Measurements from ENCODE around the gene CEP41. TPM values are rescaled to one million over a fixed set of nuclear protein-coding genes. Genes with fewer than 3 reads are reported as not detected.

Gene CEP41
- total RNA-seq, 1 donor, result 7.0 TPM

- peak in 2 of 3 donors; percentile 20 to 26 for DNase-seq (ENCODE audit: low read depth in 2 of 3, low spot score in 2 of 3)
Observed at GRCh38 chr7:130356876-130357611, 83.8 kb downstream of the CEP41 start.

GRCh38 chr7:130356121-130356875 lies 84.5 kb downstream of the CEP41 start:
- no peak for DNase-seq (ENCODE audit: low read depth in 2 of 3, low spot score in 2 of 3)

DNA sequence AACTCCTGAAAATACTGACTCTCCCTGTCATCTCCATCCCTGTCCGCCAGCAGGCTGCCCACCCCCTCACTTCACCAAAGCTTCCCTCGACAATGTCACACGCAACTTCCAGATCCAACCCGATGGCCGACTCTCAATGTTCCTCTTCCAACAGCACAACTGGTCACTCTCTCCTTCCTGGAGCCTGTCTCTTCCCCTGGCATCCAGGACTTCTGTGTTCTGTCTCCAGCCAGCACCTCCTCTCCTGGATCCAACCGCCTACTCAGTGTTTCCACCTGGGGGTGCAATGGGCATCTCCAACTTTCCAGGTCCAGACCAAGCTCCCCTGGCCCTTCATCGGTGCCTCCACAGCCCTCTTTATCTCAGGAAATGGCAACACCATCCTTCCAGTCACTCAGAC lies 87.6 kb downstream of the CEP41 start:
- DNase-seq (ENCODE audit: low read depth in 2 of 3, low spot score in 2 of 3), result no peak

- DNase-seq (ENCODE audit: low read depth in 2 of 3, low spot score in 2 of 3), result no peak
Observed at GRCh38 chr7:130352194-130353074, 88.4 kb downstream of the CEP41 start.

GRCh38 chr7:130351791-130352090 lies 89.1 kb downstream of the CEP41 start:
- DNase-seq (ENCODE audit: low read depth in 2 of 3, low spot score in 2 of 3), result no peak

GRCh38 chr7:130350945-130351790 lies 89.6 kb downstream of the CEP41 start:
- DNase-seq (ENCODE audit: low read depth in 2 of 3, low spot score in 2 of 3), result no peak

DNA sequence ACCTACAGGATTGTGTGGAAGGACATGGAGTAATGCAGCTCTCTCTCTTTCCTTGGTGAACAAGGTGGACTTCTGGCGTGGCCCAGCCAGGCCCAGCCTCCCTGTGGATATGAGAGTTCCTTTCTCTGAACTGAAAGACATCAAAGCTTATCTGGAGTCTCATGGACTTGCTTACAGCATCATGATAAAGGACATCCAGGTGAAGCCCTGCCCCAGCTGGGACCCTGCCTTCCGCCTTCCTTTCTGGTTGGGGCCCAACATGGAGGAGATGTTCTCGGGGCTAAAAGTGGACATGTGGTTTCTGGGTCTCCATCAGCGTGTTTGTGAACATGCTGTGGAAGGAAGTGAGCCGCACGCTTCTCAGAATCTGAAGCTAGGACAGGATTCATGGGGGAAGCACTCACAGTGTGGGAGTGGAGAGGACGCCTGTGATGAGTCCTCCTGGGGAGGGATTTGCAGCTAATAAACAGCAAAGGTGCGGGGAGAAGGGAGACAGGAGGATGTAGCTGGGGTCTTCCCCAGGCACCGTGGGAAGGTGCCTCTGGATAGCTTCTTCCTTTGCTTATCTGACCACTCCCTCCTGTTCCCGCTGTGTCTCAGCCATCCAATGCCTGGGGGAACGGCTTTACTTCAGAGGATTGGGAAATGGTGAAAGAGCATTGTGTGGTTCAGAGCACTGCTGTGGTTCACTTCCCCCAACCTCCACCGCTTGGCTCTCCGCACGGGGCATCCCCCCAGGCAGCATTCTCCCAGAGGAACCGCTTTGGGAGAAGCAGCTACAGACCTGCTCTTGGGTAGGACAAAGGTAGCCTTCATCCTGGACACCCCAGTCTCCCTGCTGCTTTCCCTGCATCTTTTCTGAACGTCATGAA lies 90.7 kb downstream of the CEP41 start:
- no peak for DNase-seq (ENCODE audit: low read depth in 2 of 3, low spot score in 2 of 3)

DNA sequence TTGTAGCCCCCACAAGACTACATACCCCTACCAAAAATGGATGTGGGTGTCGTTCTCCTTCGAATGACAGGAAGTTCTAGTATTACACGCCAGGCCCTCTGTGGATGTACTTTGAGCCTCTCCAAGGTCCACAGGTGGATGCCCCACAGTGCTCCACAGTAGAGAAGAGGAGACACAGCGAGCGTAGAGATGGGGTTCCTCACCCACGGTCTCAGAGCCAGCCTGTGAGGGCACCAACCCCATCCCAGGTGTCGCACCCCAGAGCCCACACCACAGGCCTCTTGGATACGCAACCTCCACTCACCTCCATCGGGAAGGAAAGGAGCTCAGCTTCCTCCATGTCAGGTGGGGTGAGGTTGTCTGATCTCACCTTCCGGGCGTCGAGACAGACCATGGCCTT lies 93.9 kb downstream of the CEP41 start:
- DNase-seq (ENCODE audit: low read depth in 2 of 3, low spot score in 2 of 3), result no peak

DNA sequence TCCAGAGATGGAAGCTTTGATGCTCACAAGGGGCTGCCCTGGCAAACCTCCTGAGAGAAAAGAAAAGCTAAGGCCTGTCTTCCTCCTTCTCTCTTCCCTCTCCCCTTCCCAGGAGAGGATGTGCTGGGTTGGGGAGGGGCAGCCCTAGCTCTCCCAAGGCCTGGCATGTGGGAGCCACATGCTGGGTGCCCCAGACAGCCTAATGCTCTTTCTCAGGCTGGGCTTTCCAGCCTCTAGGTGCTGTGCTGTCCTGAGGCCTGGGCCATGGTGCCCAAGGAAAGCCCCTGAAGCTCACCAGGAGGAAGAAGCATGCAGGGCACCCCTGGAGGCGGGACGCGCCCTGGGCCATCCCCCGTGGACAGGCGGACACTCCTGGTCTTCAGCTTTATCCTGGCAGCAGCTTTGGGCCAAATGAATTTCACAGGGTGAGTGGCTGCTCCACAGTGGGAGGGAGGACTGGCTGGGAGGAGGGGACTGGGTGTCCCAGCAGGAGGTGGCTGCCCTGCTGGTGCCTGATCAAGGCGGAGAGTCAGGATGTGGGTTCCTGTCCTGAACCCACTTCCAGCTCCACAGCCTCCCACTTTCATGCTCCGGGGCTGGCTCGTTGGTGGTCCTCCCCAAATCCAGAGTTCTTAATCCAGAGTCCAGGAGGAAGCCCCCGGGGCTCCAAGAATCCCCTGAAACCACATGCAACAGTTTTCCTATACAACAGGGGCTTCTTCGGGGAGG lies 94.5 kb downstream of the CEP41 start:
- DNase-seq (ENCODE audit: low read depth in 2 of 3, low spot score in 2 of 3), result no peak

- no peak for DNase-seq (ENCODE audit: low read depth in 2 of 3, low spot score in 2 of 3)
Observed at GRCh38 chr7:130345725-130346124, 95.1 kb downstream of the CEP41 start.

- DNase-seq (ENCODE audit: low read depth in 2 of 3, low spot score in 2 of 3), result no peak
Observed at GRCh38 chr7:130345136-130345535, 95.7 kb downstream of the CEP41 start.

DNA sequence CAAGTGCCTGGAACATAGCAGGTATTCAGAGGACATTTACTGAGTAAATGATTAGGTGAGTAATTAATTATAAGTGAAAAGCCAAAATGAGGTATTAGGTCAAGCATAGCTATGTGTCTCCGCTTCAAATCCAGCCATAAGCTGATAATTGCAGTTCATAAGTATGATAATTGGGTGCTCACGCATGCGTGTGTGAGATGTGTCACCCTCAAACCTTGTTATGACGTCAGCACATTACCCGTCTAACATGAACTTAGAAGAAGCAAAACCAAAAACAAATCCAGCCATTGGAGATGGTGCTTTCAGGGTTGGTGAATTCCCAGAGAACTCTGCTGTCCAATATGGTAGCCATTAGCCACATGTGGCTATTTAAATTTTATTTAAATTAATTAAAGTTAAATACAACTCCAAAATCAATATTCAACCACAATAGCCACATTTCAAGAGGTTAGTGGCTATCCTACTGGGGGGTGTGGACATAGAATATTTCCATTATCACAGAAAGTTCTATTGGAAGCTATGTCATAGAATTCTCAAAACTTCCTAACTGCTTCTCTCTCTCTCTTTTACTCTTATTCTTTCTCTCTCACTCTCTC lies 96.4 kb downstream of the CEP41 start, which contains the start of gene CPA5:
Gene CPA5 (plus strand): TSS at position 546 of the 596 bp plus-strand sequence. CDS start 1,670 bp downstream, outside the sequence.
- DNase-seq (ENCODE audit: low read depth in 2 of 3, low spot score in 2 of 3), result no peak

Small RNAs within 50 kb of the gene (small RNA-seq; reads per million reads assigned to genes)
- gene RF02148 (not detected), gene RF02149 (not detected), gene RF02150 (not detected)

Other genes starting within 250 kb of the CEP41 start
- gene TMEM209, start 235.6 kb downstream of the CEP41 start, total RNA-seq, result 12.4 TPM
- not detected for gene SSMEM1, start 233.2 kb downstream of the CEP41 start, total RNA-seq
- gene CPA2, start 174.2 kb downstream of the CEP41 start, total RNA-seq, result under 0.01 TPM
- gene CPA4, start 147.9 kb downstream of the CEP41 start, total RNA-seq, result not detected
- not detected for gene CPA5, start 96.2 kb downstream of the CEP41 start, total RNA-seq
- not detected for gene CPA1, start 60.5 kb downstream of the CEP41 start, total RNA-seq
- 94.5 TPM for gene MEST, start 51.1 kb upstream of the CEP41 start, total RNA-seq
- 28.0 TPM for gene COPG2, start 227.7 kb upstream of the CEP41 start, total RNA-seq
- gene TSGA13, start 245.5 kb upstream of the CEP41 start, total RNA-seq, result not detected

Data from hematopoietic multipotent progenitor cell (in vitro differentiated cells).